NCI-H146 (cell line): Measurements from ENCODE around the gene DOK5.

Experiments used
- DNase-seq: peaks from one replicate; lab custom pipeline; 2025; lab: John Stamatoyannopoulos, UW

The DOK5 gene

DNA sequence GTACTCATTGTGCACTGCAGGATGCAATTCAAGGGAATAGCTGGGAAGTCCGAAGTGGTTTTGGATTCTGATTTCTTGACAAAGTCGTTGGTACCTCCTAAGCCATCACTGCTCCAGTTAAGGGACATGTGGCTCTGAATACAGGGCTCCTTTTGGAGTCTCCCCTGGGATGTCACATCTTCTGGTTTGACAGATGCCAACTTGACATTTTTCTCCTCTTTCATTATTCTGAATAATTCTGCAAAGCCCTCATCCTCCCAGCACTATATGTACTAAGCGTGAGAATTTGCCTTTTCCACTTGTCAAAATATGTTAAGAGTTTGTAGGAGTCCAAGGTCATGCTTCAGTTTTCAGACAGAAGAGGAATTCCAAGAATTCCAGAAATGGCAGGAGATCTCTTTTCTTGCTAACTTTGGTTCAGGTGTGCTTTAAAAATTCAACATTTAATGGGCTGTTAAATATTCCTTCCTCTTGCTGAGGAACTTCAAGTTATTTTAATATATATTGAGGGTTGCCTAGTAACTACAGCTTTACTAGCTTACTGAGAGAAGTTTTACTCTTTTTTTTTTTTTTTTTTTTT, 38.7 kb downstream of the DOK5 start:
- DNase-seq = no peak

- DNase-seq = no peak
Measured at GRCh38 chr20:54515793-54516628, 40.6 kb downstream of the DOK5 start.

GRCh38 chr20:54517241-54517975, 42.0 kb downstream of the DOK5 start:
- DNase-seq = no peak

DNA sequence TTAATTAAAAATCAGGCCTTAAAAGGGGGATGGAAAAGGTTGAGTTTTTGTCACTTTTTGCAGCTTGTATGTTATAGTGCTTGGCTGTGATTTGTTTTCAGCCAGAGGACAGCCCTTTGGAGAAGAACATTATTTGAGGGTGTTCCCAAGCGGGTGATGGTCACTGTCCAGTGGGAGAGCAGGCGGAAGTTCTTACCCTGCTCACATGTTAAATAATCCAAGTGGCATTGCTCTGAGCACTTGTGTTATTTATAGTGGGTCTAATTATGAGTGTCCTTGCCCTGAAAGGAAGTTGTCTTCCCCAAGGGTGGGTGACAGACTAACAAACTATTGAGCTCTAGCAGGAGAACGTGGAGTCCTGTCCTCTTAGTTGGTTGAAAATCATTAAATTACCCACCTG, 49.5 kb downstream of the DOK5 start:
- no peak for DNase-seq

DNA sequence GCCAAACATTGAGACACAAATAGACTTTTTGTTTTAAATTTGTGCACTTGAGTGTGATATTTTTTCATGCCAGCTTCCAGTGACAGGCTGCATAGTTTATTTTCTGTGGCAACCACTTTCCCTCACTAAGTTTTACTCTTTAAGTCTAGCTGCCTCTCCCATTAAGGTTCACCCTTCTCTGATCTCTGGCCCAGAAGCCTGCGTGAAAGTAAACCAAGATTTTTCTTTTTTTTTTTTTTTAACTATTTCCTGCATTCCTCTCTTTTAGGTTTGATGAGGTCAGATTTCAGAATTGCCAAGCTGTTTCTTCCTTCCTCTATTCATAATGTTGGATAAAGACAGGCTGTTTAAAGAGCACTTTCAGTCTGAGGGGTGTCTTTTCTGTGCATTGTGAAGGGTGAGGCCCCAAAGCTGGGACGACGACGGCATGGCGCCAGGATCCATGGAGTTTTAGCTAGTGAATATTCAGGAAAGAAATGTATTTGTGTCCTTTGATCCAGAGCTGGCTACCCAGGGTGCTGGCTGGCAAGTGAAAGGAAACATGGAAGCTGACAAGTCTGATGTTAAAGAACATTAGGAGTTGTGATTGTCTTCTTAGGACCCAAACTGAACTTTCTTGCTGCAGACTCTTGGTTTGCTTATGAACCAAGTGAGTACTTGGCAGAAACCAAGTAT, 50.7 kb downstream of the DOK5 start:
- no peak for DNase-seq

- DNase-seq = no peak
Measured at GRCh38 chr20:54526801-54527200, 51.4 kb downstream of the DOK5 start.

- no peak for DNase-seq
Measured at GRCh38 chr20:54532573-54532972, 57.2 kb downstream of the DOK5 start.

GRCh38 chr20:54534101-54534500, 58.7 kb downstream of the DOK5 start:
- no peak for DNase-seq

- no peak for DNase-seq
Measured at GRCh38 chr20:54535033-54535432, 59.6 kb downstream of the DOK5 start.

DNA sequence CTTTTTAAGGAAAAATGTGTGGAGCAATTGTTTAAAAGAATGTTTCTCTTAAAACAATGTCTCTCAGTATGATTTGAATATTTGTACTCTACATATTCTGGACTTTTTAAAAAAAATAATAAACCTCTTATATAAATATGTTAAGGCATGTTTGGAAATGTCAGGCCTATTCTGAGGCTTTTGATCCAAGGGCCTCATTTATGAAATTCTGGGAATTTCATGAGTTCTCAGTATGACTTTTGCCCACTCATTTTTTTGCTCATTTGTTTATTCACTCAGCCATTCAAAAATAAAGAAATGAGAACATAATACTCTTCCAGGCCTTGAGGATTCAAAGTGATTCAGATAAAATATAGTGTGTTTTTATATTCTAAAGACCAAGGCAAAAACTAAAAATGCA, 60.4 kb downstream of the DOK5 start:
- DNase-seq = no peak

GRCh38 chr20:54539521-54540046, 64.2 kb downstream of the DOK5 start:
- DNase-seq = no peak

GRCh38 chr20:54543369-54543768, 68.0 kb downstream of the DOK5 start:
- DNase-seq = no peak

- no peak for DNase-seq
Measured at GRCh38 chr20:54545676-54546358, 70.4 kb downstream of the DOK5 start.

- DNase-seq = no peak
Measured at GRCh38 chr20:54548849-54549248, 73.5 kb downstream of the DOK5 start.

- no peak for DNase-seq
Measured at GRCh38 chr20:54549658-54550326, 74.4 kb downstream of the DOK5 start.

DNA sequence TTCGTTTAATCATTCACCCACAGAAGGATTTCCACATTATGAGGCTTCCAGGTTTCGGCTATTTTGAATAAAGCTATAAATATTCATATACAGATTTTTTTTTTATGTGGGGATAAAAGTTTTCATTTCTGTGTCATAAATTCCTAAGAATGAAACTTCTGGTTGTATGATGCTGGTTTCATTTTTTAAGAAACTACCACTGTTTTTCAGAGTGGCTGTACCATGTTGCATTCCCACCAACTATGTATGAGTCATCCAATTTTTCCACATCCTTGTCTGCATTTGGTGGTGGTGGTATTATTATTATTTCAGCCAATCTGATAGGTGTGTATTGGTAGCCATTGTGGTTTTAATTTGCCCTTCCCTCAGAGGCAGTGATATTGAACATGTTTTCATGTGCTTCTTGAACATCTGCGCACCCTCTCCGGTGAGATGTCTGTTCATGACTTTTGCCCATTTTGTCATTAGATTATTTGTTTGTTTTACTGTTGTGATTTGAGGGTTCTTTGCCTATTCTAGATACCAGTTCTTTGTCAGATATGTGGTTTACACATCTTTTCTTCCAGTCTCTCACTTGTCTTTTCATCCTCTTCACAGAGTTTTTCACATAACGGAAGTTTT, 75.5 kb downstream of the DOK5 start:
- no peak for DNase-seq

DNA sequence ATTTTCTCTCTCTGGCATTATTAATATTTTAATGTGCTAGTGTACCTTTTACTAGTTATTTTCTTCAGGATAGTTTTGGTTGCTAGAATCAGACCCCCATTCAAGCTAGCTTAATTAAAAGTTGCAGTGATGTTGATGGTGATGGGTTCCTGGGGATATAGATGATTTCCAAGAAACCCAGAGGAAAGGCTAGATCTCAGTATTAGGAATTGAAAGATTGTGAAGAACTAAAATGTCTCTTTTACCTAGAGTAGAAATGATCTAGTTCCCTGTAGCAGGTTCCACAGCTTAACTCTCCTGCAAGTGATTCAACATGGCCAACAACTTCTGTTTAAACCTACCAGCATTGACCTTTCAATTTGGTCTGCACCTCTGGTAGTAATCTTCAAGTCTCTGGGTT, 78.6 kb downstream of the DOK5 start:
- no peak for DNase-seq

GRCh38 chr20:54555150-54555549, 79.8 kb downstream of the DOK5 start:
- no peak for DNase-seq

DNA sequence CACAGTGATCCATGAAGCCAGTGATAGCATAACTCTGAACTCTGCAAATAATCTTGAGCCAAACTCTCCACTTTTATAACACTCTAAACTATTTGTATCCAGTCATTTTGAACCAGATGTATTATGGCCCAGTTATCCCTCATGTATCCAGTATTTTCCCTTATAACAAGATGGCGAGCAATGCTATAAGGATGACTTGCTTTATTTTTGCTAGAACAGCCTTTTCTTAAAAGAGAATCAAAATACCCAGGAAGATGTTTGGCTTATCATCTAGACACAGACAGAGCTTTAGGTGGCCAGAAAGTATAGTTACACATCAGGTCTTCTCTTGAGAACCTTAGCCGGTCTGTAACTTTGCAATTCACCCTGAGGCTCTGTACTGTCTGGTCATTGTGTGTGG, 81.0 kb downstream of the DOK5 start:
- DNase-seq = no peak

GRCh38 chr20:54557806-54558590, 82.6 kb downstream of the DOK5 start:
- no peak for DNase-seq
